OCI-LY1 (cell line): Measurements from ENCODE around the gene ACVR1C.

Source experiments
- EZH2 ChIP-seq: fragments of 200-600 bp; sonication (generic), shearing (Covaris generic); IDR thresholded peaks from 2 replicates; pipeline ENCODE4 v1.8.0; 2017; ENCODE audit warnings: borderline replicate concordance, mixed run types, mild to moderate bottlenecking, antibody characterized with exemption, low read length, moderate library complexity, mixed read lengths
- TF ChIP-seq, protein P1 (sequence below): fragments of 200-600 bp; sonication (generic), shearing (Covaris generic); IDR thresholded peaks from 2 replicates; pipeline ENCODE4 v1.5.1; 2017; ENCODE audit warnings: mild to moderate bottlenecking, antibody characterized with exemption, low read length, moderate library complexity, mixed read lengths

- TF ChIP-seq, protein P1, sequence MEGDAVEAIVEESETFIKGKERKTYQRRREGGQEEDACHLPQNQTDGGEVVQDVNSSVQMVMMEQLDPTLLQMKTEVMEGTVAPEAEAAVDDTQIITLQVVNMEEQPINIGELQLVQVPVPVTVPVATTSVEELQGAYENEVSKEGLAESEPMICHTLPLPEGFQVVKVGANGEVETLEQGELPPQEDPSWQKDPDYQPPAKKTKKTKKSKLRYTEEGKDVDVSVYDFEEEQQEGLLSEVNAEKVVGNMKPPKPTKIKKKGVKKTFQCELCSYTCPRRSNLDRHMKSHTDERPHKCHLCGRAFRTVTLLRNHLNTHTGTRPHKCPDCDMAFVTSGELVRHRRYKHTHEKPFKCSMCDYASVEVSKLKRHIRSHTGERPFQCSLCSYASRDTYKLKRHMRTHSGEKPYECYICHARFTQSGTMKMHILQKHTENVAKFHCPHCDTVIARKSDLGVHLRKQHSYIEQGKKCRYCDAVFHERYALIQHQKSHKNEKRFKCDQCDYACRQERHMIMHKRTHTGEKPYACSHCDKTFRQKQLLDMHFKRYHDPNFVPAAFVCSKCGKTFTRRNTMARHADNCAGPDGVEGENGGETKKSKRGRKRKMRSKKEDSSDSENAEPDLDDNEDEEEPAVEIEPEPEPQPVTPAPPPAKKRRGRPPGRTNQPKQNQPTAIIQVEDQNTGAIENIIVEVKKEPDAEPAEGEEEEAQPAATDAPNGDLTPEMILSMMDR = no peak
- no peak for TF ChIP-seq EZH2
Measured at GRCh38 chr2:157601807-157602206, 26.9 kb downstream of the ACVR1C start.
